Measurements from ENCODE around the gene VIP. TPM values are rescaled to one million over a fixed set of nuclear protein-coding genes. Genes with fewer than 3 reads are reported as not detected.

The VIP gene
- total RNA-seq, 1 experiment from 2014 or later: not detected

- DNase-seq (ENCODE audit: low read depth, low spot score) (no peak), ATAC-seq (0 out of 2 replicates have a peak, but pooled peaks have one; percentile 46)
- BruUV-seq (replicated peaks): no TSS peak
- Histone ChIP-seq H3K36me3 (ENCODE audit: control insufficient read depth in 1 of 2, insufficient read depth in 2 of 2, low read length in 2 of 2) (no peaks in the 10 kb centered on the region), H3K4me1 (ENCODE audit: control insufficient read depth in 1 of 2, insufficient read depth in 2 of 2, low read length in 2 of 2) (no peaks in the 10 kb centered on the region), H3K9me2 (ENCODE audit: insufficient read depth) (no peaks in the 10 kb centered on the region), H2AFZ (ENCODE audit: low read depth, low read length, poor library complexity, severe bottlenecking) (no peak overlapping the region), H3K27me3 (ENCODE audit: insufficient read depth, low read length) (no peaks in the 10 kb centered on the region), H3K4me3 (replicated peaks in 1 of 2; ENCODE audit: low read depth in 1 of 2, low read length in 2 of 2) (no peak overlapping the region), H3K9ac (ENCODE audit: low read length) (no peak overlapping the region), H3K79me2 (ENCODE audit: insufficient read depth, low read length) (no peaks in the 10 kb centered on the region), H3K9me3 (ENCODE audit: control insufficient read depth in 1 of 2, insufficient read depth in 1 of 2, low read depth in 1 of 2, low read length in 2 of 2) (no peaks in the 10 kb centered on the region), H3K4me2 (ENCODE audit: low read length) (no peak overlapping the region), H4K20me1 (ENCODE audit: insufficient read depth) (no peaks in the 10 kb centered on the region), H3K27ac (ENCODE audit: low read depth, low read length) (no peak overlapping the region)
- ChIA-PET RAD21 (ENCODE audit: low non-redundant PET in 1 of 2, low total read pairs in 2 of 2, uncharacterized antibody in 2 of 2, unreplicated experiment in 2 of 2) (no interaction called here), POLR2A (no interaction called here), CTCF (interaction anchor here (0.7 to 1.4 kb wide), 5 partner anchors 13 to 247 kb away, joined by 3 to 5 read pairs (median 3); no protein-coding TSS in a partner anchor)
- TF ChIP-seq ATF3 (IDR thresholded peaks at IDR 0.05): no peak
- peak; percentile 34 for TF ChIP-seq RAD21 (IDR thresholded peaks at IDR 0.05; ENCODE audit: low read depth)
- TF ChIP-seq SRF (IDR thresholded peaks at IDR 0.05; ENCODE audit: low read depth): peak; percentile 38; the same call in 1 of the 2 replicates
- TF ChIP-seq CBX3 (IDR thresholded peaks at IDR 0.05; ENCODE audit: low read depth): no peak
- TF ChIP-seq ZNF274 (IDR thresholded peaks at IDR 0.05; ENCODE audit: low read depth, low read length): no peak
- TF ChIP-seq EZH2phosphoT487 (IDR thresholded peaks at IDR 0.05; ENCODE audit: borderline replicate concordance): no peak
- TF ChIP-seq SIN3A (IDR thresholded peaks at IDR 0.05; ENCODE audit: low read depth): no peak
- TF ChIP-seq CTCF (IDR thresholded peaks at IDR 0.05 in 2 of 3, conservative IDR thresholded peaks at IDR 0.05 in 1 of 3; ENCODE audit: borderline replicate concordance in 1 of 3, insufficient read depth in 1 of 3, low read depth in 2 of 3, low read length in 2 of 3): no peak
- no peak for TF ChIP-seq TCF7L2 (IDR thresholded peaks at IDR 0.05; ENCODE audit: borderline replicate concordance, extremely low read depth, insufficient read depth, insufficient read length)
- no peak for TF ChIP-seq POLR2AphosphoS5 (IDR thresholded peaks at IDR 0.05; ENCODE audit: low read depth, low read length)
- no peak for TF ChIP-seq EGR1 (IDR thresholded peaks at IDR 0.05; ENCODE audit: low read depth)
- TF ChIP-seq MAX (IDR thresholded peaks at IDR 0.05): no peak
- intact Hi-C loops (cut with micrococcal nuclease): no loop called here
Measured at GRCh38 chr6:152701081-152701862, 49.3 kb upstream of the VIP start.
